SH-SY5Y (cell line): ENCODE data around the gene CCDC3.

Experiments used
- GATA2 ChIP-seq: IDR thresholded peaks from 2 replicates; pipeline ENCODE4 v1.6.1; 2011; ENCODE audit warnings: mild to moderate bottlenecking, low read depth, low read length
- GATA3 ChIP-seq: IDR thresholded peaks from 2 replicates; pipeline ENCODE4 v1.6.1; 2011; ENCODE audit warnings: low read depth, mild to moderate bottlenecking, low read length, moderate library complexity

GRCh38 chr10:12909182-12909835, 92.2 kb downstream of the CCDC3 start:
- TF ChIP-seq GATA3: no peak
- no peak for TF ChIP-seq GATA2
